Neutrophil (primary cell): ENCODE measurements around the gene SNX30.

ENCODE experiments used
- H3K27ac ChIP-seq: fragments of 200-600 bp; sonication (generic); 2 replicates; pipeline ENCODE4 v1.5.1; 2016; ENCODE audit warnings: mild to moderate bottlenecking, moderate library complexity
- H3K27me3 ChIP-seq: fragments of 200-600 bp; sonication (generic); 2 replicates; pipeline ENCODE4 v1.6.0; 2016; ENCODE audit warnings: mild to moderate bottlenecking
- H3K36me3 ChIP-seq: fragments of 200-600 bp; sonication (generic); 2 replicates; pipeline ENCODE4 v1.5.1; 2017
- H3K4me1 ChIP-seq, 2 experiments: fragments of 200-600 bp in 1 of 2; sonication (generic) in 1 of 2; 1 replicate in 1 of 2; 2 replicates in 1 of 2; pipeline versions ENCODE4 v1.5.1 to v1.6.1; 2013 to 2016; ENCODE audit warnings: low read depth in 1 of 2, low read length in 1 of 2, mild to moderate bottlenecking in 1 of 2, moderate library complexity in 1 of 2; ENCODE audit not compliant: control insufficient read depth in 1 of 2, insufficient read depth in 1 of 2
- H3K4me3 ChIP-seq, 2 experiments: fragments of 200-600 bp in 1 of 2; sonication (generic) in 1 of 2; 1 replicate in 1 of 2; 2 replicates in 1 of 2; pipeline ENCODE4 v1.5.1; 2013 to 2016; ENCODE audit warnings: low read depth in 1 of 2, low read length in 1 of 2, mild to moderate bottlenecking in 1 of 2, moderate library complexity in 1 of 2
- H3K9me3 ChIP-seq: fragments of 200-600 bp; sonication (generic); 2 replicates; pipeline ENCODE4 v1.5.1; 2016
- CTCF ChIP-seq: fragments of 200-600 bp; sonication (generic); IDR thresholded peaks from 2 replicates; pipeline ENCODE4 v1.5.1; 2016; ENCODE audit warnings: antibody characterized with exemption

Gene SNX30

GRCh38 chr9:112869041-112869529 lies 118.5 kb downstream of the SNX30 start:
- Histone ChIP-seq H3K27ac (no peak overlapping the region), H3K27me3 (no peaks in the 10 kb centered on the region), H3K36me3 (peaks cover 11% of the 10 kb centered on the region), H3K9me3 (no peaks in the 10 kb centered on the region), H3K4me1 (peaks cover 31 to 51% of the 10 kb centered on the region in 2 experiments), H3K4me3 (no peak overlapping the region)
- TF ChIP-seq CTCF, result no peak

GRCh38 chr9:112869917-112870316 lies 119.4 kb downstream of the SNX30 start:
- Histone ChIP-seq H3K4me1 (peaks cover 22 to 43% of the 10 kb centered on the region in 2 experiments), H3K27me3 (no peaks in the 10 kb centered on the region), H3K36me3 (peaks cover 11% of the 10 kb centered on the region), H3K9me3 (no peaks in the 10 kb centered on the region), H3K4me3 (no peak overlapping the region), H3K27ac (no peak overlapping the region)
- TF ChIP-seq CTCF, result no peak

- Histone ChIP-seq H3K27me3 (no peaks in the 10 kb centered on the region), H3K4me1 (peaks cover 18 to 38% of the 10 kb centered on the region in 2 experiments), H3K9me3 (no peaks in the 10 kb centered on the region), H3K27ac (no peak overlapping the region), H3K36me3 (peaks cover 11% of the 10 kb centered on the region), H3K4me3 (no peak overlapping the region)
- no peak for TF ChIP-seq CTCF
Measured at GRCh38 chr9:112870556-112870955, 120.0 kb downstream of the SNX30 start.

GRCh38 chr9:112872019-112872418 lies 121.5 kb downstream of the SNX30 start:
- H3K9me3 ChIP-seq, result no peaks in the 10 kb centered on the region
- no peak overlapping the region for H3K4me3 ChIP-seq
- no peak for TF ChIP-seq CTCF
- H3K36me3 ChIP-seq, result peaks cover 11% of the 10 kb centered on the region
- H3K27me3 ChIP-seq, result no peaks in the 10 kb centered on the region
- H3K27ac ChIP-seq, result peak overlapping the region; percentile 82
- H3K4me1 ChIP-seq, result peaks cover 14 to 25% of the 10 kb centered on the region in 2 experiments

GRCh38 chr9:112873773-112874405 lies 123.3 kb downstream of the SNX30 start:
- Histone ChIP-seq H3K27ac (no peak overlapping the region), H3K36me3 (peaks cover 5% of the 10 kb centered on the region), H3K4me1 (peaks cover 12 to 16% of the 10 kb centered on the region in 2 experiments), H3K9me3 (no peaks in the 10 kb centered on the region), H3K4me3 (no peak overlapping the region), H3K27me3 (no peaks in the 10 kb centered on the region)
- TF ChIP-seq CTCF, result no peak
